Panc1 (cell line): Measurements from ENCODE around the gene NTN4.

Experiments
- POLR2AphosphoS5 ChIP-seq: IDR thresholded peaks from 2 replicates; pipeline ENCODE4 v1.6.1; 2012; ENCODE audit warnings: mild to moderate bottlenecking, low read depth, low read length, moderate library complexity
- SIN3A ChIP-seq: IDR thresholded peaks from 2 replicates; pipeline ENCODE4 v1.6.1; 2012; ENCODE audit warnings: low read depth, mild to moderate bottlenecking, low read length, moderate library complexity, borderline replicate concordance; ENCODE audit not compliant: insufficient read depth
- TCF7L2 ChIP-seq: IDR thresholded peaks from 2 replicates; pipeline ENCODE4 v1.6.1; 2011; ENCODE audit warnings: mild to moderate bottlenecking, low read depth, low read length, inconsistent platforms
- TF ChIP-seq, protein P1 (sequence below): fragments of 450-650 bp; IDR thresholded peaks from 2 replicates; pipeline ENCODE4 v1.5.1; 2017; ENCODE audit warnings: mild to moderate bottlenecking
- TF ChIP-seq, protein P2 (sequence below), 2 experiments: IDR thresholded peaks; 2 replicates each; pipeline ENCODE4 v1.6.1; 2011 to 2012; ENCODE audit warnings: low read depth in 2 of 2, control low read depth in 1 of 2, low read length in 1 of 2, mild to moderate bottlenecking in 1 of 2, moderate library complexity in 1 of 2; ENCODE audit not compliant: insufficient read depth in 1 of 2

DNA sequence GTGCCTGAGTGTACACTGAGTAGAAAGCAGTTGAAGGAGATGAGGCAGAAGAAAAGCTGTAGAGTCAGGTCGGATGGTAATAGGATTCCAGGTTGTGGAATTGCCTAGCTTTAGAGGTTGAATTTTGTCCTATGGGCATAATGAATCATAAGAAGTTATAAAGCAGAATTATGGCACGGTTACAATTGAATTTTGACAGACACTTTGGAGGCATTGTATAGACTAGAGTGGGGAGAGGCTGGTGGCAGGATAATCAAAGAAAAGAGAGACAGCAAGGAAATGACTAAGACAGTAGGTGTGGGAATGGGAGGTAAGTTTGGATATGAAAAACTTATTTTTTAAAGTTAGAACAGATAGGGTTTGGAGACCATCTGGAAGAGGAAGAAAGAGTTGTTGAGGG lies 102.6 kb downstream of the NTN4 start:
- TF ChIP-seq, protein P1, sequence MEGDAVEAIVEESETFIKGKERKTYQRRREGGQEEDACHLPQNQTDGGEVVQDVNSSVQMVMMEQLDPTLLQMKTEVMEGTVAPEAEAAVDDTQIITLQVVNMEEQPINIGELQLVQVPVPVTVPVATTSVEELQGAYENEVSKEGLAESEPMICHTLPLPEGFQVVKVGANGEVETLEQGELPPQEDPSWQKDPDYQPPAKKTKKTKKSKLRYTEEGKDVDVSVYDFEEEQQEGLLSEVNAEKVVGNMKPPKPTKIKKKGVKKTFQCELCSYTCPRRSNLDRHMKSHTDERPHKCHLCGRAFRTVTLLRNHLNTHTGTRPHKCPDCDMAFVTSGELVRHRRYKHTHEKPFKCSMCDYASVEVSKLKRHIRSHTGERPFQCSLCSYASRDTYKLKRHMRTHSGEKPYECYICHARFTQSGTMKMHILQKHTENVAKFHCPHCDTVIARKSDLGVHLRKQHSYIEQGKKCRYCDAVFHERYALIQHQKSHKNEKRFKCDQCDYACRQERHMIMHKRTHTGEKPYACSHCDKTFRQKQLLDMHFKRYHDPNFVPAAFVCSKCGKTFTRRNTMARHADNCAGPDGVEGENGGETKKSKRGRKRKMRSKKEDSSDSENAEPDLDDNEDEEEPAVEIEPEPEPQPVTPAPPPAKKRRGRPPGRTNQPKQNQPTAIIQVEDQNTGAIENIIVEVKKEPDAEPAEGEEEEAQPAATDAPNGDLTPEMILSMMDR, result no peak
- no peak for TF ChIP-seq POLR2AphosphoS5
- no peak for TF ChIP-seq SIN3A
- TF ChIP-seq, protein P2, sequence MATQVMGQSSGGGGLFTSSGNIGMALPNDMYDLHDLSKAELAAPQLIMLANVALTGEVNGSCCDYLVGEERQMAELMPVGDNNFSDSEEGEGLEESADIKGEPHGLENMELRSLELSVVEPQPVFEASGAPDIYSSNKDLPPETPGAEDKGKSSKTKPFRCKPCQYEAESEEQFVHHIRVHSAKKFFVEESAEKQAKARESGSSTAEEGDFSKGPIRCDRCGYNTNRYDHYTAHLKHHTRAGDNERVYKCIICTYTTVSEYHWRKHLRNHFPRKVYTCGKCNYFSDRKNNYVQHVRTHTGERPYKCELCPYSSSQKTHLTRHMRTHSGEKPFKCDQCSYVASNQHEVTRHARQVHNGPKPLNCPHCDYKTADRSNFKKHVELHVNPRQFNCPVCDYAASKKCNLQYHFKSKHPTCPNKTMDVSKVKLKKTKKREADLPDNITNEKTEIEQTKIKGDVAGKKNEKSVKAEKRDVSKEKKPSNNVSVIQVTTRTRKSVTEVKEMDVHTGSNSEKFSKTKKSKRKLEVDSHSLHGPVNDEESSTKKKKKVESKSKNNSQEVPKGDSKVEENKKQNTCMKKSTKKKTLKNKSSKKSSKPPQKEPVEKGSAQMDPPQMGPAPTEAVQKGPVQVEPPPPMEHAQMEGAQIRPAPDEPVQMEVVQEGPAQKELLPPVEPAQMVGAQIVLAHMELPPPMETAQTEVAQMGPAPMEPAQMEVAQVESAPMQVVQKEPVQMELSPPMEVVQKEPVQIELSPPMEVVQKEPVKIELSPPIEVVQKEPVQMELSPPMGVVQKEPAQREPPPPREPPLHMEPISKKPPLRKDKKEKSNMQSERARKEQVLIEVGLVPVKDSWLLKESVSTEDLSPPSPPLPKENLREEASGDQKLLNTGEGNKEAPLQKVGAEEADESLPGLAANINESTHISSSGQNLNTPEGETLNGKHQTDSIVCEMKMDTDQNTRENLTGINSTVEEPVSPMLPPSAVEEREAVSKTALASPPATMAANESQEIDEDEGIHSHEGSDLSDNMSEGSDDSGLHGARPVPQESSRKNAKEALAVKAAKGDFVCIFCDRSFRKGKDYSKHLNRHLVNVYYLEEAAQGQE (IDR thresholded peaks at IDR 0.05; ENCODE audit: insufficient read depth in 1 of 2, low read depth in 2 of 2, low read length in 1 of 2), result no peak
- no peak for TF ChIP-seq TCF7L2
